ENCODE data around the gene TPM3. TPM values are rescaled to one million over a fixed set of nuclear protein-coding genes. Genes with fewer than 3 reads are reported as not detected.

TPM3 gene
- 100 to 1,000 TPM; 208 to 434 (median 324) TPM for total RNA-seq

DNA sequence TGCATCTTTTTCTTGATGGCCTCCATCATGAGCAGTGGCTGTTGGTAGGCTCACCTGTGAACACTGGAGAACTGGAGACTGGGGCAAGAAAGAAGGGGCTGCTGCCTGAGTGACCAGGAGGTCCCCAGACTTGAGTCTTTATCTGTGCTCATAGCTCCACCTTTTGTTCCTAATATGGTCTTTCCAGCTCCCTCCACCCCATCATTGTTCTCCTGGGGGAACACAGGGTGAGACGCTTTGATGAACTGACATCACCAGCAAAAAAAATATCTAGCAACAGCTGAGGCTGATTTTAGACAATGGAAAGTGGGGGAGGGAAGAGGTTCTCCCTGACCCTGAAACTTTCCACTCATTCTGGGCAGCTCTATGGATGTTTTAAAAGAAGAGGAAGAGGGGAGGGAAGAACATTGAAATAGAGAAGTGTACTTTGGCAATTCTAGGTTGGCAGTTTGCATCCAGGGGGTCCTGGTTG, at the start of gene TPM3:
Gene TPM3 (minus strand): TSS at position 111 of the 472 bp plus-strand sequence. CDS start 82 bp downstream, at position 29.
- TF ChIP-seq, protein P1, sequence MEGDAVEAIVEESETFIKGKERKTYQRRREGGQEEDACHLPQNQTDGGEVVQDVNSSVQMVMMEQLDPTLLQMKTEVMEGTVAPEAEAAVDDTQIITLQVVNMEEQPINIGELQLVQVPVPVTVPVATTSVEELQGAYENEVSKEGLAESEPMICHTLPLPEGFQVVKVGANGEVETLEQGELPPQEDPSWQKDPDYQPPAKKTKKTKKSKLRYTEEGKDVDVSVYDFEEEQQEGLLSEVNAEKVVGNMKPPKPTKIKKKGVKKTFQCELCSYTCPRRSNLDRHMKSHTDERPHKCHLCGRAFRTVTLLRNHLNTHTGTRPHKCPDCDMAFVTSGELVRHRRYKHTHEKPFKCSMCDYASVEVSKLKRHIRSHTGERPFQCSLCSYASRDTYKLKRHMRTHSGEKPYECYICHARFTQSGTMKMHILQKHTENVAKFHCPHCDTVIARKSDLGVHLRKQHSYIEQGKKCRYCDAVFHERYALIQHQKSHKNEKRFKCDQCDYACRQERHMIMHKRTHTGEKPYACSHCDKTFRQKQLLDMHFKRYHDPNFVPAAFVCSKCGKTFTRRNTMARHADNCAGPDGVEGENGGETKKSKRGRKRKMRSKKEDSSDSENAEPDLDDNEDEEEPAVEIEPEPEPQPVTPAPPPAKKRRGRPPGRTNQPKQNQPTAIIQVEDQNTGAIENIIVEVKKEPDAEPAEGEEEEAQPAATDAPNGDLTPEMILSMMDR (IDR thresholded peaks at IDR 0.05) = no peak
- no peak for DNase-seq
- intact Hi-C loops (cut with DNase I; ENCODE audit: low total_unique reads) (loop anchor here (10.0 kb wide), 1 partner anchor 1993 kb away; no protein-coding TSS in a partner anchor), in situ Hi-C loops (cut with MboI; ENCODE audit: low pct_ligation_motif_present in 1 of 4, low pct_unique_long_range_greater_than_20kb in 1 of 4, low sequenced_read_pairs in 3 of 4) (loop anchor here in 2 of 4 donors (10.0 kb wide), 2 partner anchors 73 to 83 kb away; partner anchors contain the start of gene HAX1 (in 1 of the 2))
- peaks cover 18% of the 10 kb centered on the region for H3K27me3 ChIP-seq
- no peaks in the 10 kb centered on the region for H3K9me3 ChIP-seq
- no peaks in the 10 kb centered on the region for H3K36me3 ChIP-seq
- H3K4me3 ChIP-seq = no peak within 1 kb of the TSS
- no peak within 1 kb of the TSS for H3K27ac ChIP-seq
- 21 to 50% methylated on average over 1 of the region's 1 CpG for WGBS, 2 donors (ENCODE audit: low coverage in 1 of 2)
- H3K4me1 ChIP-seq = no peaks in the 10 kb centered on the region

DNA sequence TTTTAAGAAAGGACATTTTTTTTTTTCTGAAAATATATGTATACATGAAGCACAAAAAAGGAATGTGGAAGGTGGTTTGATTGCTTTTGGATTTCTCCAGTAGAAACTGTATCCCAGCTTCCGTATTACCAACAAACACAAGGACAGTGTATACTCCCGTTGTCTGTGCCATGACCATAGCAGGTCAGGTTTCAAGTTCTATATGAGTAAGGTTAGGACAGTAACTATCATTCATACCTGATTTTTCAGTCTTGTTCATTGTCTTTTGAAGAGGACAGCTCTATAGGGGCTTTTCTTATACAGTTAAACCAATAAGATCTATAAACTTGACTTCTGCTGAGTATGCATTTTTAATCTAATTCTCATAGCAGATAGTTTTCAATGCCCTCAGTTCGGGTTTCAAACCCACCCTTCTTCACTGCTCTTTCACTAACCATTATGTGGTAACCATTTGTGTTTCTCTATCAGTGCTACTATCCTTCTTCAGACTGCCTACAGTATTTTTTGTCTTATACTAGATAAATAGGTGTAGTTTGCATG, 48.5 kb upstream of the TPM3 start:
- WGBS, 2 donors (ENCODE audit: low coverage in 1 of 2) = 84 to 91% methylated on average over 2 to 3 of the region's 3 CpGs
- intact Hi-C loops (cut with DNase I; ENCODE audit: low total_unique reads) (no loop called here), in situ Hi-C loops (cut with MboI; ENCODE audit: low pct_ligation_motif_present in 1 of 4, low pct_unique_long_range_greater_than_20kb in 1 of 4, low sequenced_read_pairs in 3 of 4) (no loop called here)
- Histone ChIP-seq H3K9me3 (no peaks in the 10 kb centered on the region), H3K27me3 (no peaks in the 10 kb centered on the region), H3K36me3 (peaks cover 0 to 90% (median 40%) of the 10 kb centered on the region in 4 donors), H3K4me3 (no peak overlapping the region), H3K27ac (no peak overlapping the region), H3K4me1 (no peaks in the 10 kb centered on the region)
- TF ChIP-seq, protein P1 (IDR thresholded peaks at IDR 0.05) = no peak
- no peak for TF ChIP-seq POLR2A (IDR thresholded peaks at IDR 0.05)
- TF ChIP-seq EP300 (IDR thresholded peaks at IDR 0.05; ENCODE audit: low read depth) = no peak
- TF ChIP-seq POLR2AphosphoS5 (IDR thresholded peaks at IDR 0.05) = no peak
- DNase-seq = no peak

DNA sequence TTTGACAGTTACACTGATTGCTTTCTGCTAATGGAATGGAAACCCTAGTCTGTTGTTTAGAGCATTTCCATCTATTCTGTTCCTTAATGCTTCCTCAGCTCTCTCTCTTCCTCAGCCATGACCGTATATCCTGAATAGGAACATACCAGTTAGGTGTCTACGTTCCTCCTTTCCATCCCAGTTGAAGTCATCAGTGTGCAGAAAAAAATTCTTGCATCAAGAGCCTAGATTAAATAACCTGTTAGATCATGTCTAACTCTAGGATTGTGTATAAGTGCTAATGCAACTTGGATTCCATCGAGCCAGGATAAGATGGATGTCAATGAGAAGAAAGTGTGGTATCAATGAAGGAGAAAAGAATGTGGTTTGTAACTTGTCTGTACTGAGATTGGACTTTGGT, 47.6 kb upstream of the TPM3 start:
- Histone ChIP-seq H3K27me3 (no peaks in the 10 kb centered on the region), H3K36me3 (peaks cover 0 to 90% (median 40%) of the 10 kb centered on the region in 4 donors), H3K9me3 (no peaks in the 10 kb centered on the region), H3K27ac (no peak overlapping the region), H3K4me1 (no peaks in the 10 kb centered on the region), H3K4me3 (no peak overlapping the region)
- 90 to 93% methylated on average over 3 of the region's 3 CpGs for WGBS, 2 donors (ENCODE audit: low coverage in 1 of 2)
- no peak for DNase-seq
- in situ Hi-C loops (cut with MboI; ENCODE audit: low pct_ligation_motif_present in 1 of 4, low pct_unique_long_range_greater_than_20kb in 1 of 4, low sequenced_read_pairs in 3 of 4) = no loop called here
- TF ChIP-seq, protein P1 (IDR thresholded peaks at IDR 0.05) = no peak
- TF ChIP-seq EP300 (IDR thresholded peaks at IDR 0.05; ENCODE audit: low read depth) = no peak
- TF ChIP-seq POLR2AphosphoS5 (IDR thresholded peaks at IDR 0.05) = no peak
- no peak for TF ChIP-seq POLR2A (IDR thresholded peaks at IDR 0.05)
- intact Hi-C loops (cut with DNase I; ENCODE audit: low total_unique reads) = no loop called here

DNA sequence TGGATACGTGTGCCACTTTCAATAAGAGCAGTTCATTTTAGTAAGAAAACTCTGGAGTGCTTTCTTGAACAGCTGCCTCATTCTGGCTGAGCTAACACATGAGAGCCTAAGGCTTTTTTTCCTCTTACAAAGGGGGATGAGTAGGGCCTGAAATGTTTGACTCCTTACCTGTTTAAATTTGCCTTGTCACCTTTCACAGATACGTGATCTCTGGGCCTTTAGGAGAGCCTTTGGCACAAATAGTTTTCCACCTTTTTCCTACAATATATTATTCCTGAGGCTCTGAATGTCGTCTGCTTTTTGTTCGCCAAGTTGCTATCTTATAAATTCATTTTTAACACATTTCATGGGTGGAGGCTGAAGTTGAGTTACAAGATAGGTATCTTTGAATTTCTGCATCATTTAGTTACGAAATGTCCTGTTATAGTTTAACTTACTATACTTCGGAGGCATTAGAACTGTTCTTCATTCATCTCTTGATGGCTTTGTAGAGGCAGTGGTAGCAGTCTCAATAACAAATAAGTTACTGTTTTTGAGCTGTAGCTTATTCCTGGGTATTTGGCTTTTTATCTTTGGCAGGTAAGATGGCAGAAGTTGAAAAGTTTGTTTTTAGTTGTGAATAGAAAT, 46.1 kb upstream of the TPM3 start:
- in situ Hi-C loops (cut with MboI; ENCODE audit: low pct_ligation_motif_present in 1 of 4, low pct_unique_long_range_greater_than_20kb in 1 of 4, low sequenced_read_pairs in 3 of 4) (no loop called here), intact Hi-C loops (cut with DNase I; ENCODE audit: low total_unique reads) (no loop called here)
- no peak for DNase-seq
- H3K27me3 ChIP-seq = no peaks in the 10 kb centered on the region
- no peak overlapping the region for H3K4me3 ChIP-seq
- 90 to 97% methylated on average over 6 of the region's 6 CpGs for WGBS, 2 donors (ENCODE audit: low coverage in 1 of 2)
- H3K9me3 ChIP-seq = no peaks in the 10 kb centered on the region
- H3K36me3 ChIP-seq = peaks cover 0 to 85% (median 35%) of the 10 kb centered on the region in 4 donors
- TF ChIP-seq POLR2AphosphoS5 (IDR thresholded peaks at IDR 0.05) (no peak), EP300 (IDR thresholded peaks at IDR 0.05; ENCODE audit: low read depth) (no peak), POLR2A (IDR thresholded peaks at IDR 0.05) (no peak)
- TF ChIP-seq, protein P1 (IDR thresholded peaks at IDR 0.05) = no peak
- no peak overlapping the region for H3K27ac ChIP-seq
- H3K4me1 ChIP-seq = no peaks in the 10 kb centered on the region

Data from transverse colon (tissue), 4 donors.